ENCODE results near the gene CFAP119. TPM values are rescaled to one million over a fixed set of nuclear protein-coding genes. Genes with fewer than 3 reads are reported as not detected.

Gene CFAP119
- total RNA-seq, 1 experiment from 2014 or later, result 13.8 TPM

DNA sequence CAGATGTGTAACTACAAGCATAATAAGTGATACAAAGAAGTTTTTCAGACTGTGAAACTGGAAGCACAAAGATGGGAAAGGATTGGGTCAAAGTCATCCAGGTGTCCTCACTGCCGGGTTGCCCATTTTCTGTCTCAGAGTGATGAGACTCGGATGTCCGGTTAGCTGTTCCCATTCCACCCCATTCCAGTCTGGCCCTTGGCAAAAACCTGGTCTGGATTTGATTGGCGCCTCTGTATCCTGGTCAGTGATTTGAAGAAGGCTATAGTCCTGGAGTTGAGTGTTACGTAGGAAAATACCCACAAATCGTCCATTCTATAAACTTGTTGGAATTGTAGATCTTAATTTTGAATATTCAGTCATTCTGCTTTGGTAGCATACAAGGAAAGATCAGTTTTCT lies 33.5 kb downstream of the CFAP119 start:
- no peaks in the 10 kb centered on the region for H3K4me1 Mint-ChIP-seq (ENCODE audit: low read depth, unreplicated experiment)
- peaks cover 76% of the 10 kb centered on the region for H3K36me3 Mint-ChIP-seq (ENCODE audit: insufficient read depth, unreplicated experiment)
- H3K4me3 Mint-ChIP-seq (ENCODE audit: low read depth, unreplicated experiment), result no peak overlapping the region
- CTCF ChIA-PET, result no interaction called here
- H3K27ac Mint-ChIP-seq (ENCODE audit: unreplicated experiment), result no peak overlapping the region
- intact Hi-C loops (cut with micrococcal nuclease; ENCODE audit: unreplicated experiment), result no loop called here
- TF ChIP-seq, protein P1, sequence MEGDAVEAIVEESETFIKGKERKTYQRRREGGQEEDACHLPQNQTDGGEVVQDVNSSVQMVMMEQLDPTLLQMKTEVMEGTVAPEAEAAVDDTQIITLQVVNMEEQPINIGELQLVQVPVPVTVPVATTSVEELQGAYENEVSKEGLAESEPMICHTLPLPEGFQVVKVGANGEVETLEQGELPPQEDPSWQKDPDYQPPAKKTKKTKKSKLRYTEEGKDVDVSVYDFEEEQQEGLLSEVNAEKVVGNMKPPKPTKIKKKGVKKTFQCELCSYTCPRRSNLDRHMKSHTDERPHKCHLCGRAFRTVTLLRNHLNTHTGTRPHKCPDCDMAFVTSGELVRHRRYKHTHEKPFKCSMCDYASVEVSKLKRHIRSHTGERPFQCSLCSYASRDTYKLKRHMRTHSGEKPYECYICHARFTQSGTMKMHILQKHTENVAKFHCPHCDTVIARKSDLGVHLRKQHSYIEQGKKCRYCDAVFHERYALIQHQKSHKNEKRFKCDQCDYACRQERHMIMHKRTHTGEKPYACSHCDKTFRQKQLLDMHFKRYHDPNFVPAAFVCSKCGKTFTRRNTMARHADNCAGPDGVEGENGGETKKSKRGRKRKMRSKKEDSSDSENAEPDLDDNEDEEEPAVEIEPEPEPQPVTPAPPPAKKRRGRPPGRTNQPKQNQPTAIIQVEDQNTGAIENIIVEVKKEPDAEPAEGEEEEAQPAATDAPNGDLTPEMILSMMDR (IDR thresholded peaks at IDR 0.05; ENCODE audit: unreplicated experiment), result no peak
- no TSS peak for BruUV-seq (replicated peaks)
- DNase-seq, result no peak
- no peaks in the 10 kb centered on the region for H3K9me3 Mint-ChIP-seq (ENCODE audit: low read depth, unreplicated experiment)
- H3K27me3 Mint-ChIP-seq (ENCODE audit: unreplicated experiment), result no peaks in the 10 kb centered on the region

- no peaks in the 10 kb centered on the region for H3K4me1 Mint-ChIP-seq (ENCODE audit: low read depth, unreplicated experiment)
- TF ChIP-seq, protein P1 (IDR thresholded peaks at IDR 0.05; ENCODE audit: unreplicated experiment), result no peak
- H3K36me3 Mint-ChIP-seq (ENCODE audit: insufficient read depth, unreplicated experiment), result peaks cover 77% of the 10 kb centered on the region
- no peak overlapping the region for H3K4me3 Mint-ChIP-seq (ENCODE audit: low read depth, unreplicated experiment)
- no peak overlapping the region for H3K27ac Mint-ChIP-seq (ENCODE audit: unreplicated experiment)
- DNase-seq, result no peak
- H3K27me3 Mint-ChIP-seq (ENCODE audit: unreplicated experiment), result no peaks in the 10 kb centered on the region
- intact Hi-C loops (cut with micrococcal nuclease; ENCODE audit: unreplicated experiment), result no loop called here
- CTCF ChIA-PET, result interaction anchor here (0.7 to 1.4 kb wide), 2 partner anchors 15 to 306 kb away, joined by 3 to 4 read pairs; a partner anchor contains a TSS
- H3K9me3 Mint-ChIP-seq (ENCODE audit: low read depth, unreplicated experiment), result no peaks in the 10 kb centered on the region
- BruUV-seq (replicated peaks), result no TSS peak
These were observed 36.5 kb downstream of the CFAP119 start for GRCh38 chr16:30725418-30725792.

DNA sequence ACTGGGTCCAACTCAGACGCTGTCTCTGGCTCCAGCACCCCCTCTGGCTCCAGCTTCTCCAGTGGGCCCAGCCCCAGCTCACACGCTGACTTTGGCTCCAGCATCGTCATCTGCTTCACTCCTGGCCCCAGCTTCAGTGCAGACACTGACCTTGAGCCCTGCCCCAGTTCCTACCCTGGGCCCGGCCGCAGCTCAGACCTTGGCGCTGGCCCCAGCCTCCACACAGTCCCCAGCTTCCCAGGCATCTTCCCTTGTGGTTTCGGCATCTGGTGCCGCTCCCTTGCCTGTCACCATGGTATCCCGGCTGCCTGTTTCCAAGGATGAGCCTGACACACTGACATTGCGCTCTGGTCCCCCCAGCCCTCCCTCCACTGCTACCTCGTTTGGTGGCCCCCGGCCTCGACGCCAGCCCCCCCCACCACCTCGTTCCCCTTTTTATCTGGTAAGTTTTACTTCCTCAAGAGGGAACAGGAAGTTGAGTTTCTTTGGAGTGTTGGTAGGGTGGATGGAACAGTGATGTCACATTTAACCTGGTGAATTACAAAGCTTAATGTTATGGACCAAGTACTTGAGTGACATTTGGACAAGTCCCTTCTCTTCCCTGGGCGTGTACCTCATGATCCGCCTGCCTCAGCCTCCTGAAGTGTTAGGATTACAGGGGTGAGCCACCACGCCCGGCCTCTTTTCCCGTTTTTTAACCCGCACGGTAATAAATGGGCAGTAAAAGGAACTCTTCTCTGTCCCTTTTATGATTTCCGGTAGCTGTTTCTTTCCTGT lies 37.0 kb downstream of the CFAP119 start:
- peaks cover 78% of the 10 kb centered on the region for H3K36me3 Mint-ChIP-seq (ENCODE audit: insufficient read depth, unreplicated experiment)

GRCh38 chr16:30723725-30724355 lies 38.0 kb downstream of the CFAP119 start:
- TF ChIP-seq, protein P1 (IDR thresholded peaks at IDR 0.05; ENCODE audit: unreplicated experiment), result no peak
- TSS peak; percentile 32 for BruUV-seq (replicated peaks)

More for the DNA sequence above, 37.0 kb downstream of the CFAP119 start:
- Mint-ChIP-seq H3K27ac (ENCODE audit: unreplicated experiment) (no peak overlapping the region), H3K4me3 (ENCODE audit: low read depth, unreplicated experiment) (no peak overlapping the region), H3K27me3 (ENCODE audit: unreplicated experiment) (no peaks in the 10 kb centered on the region), H3K4me1 (ENCODE audit: low read depth, unreplicated experiment) (no peaks in the 10 kb centered on the region), H3K9me3 (ENCODE audit: low read depth, unreplicated experiment) (no peaks in the 10 kb centered on the region)
- TF ChIP-seq, protein P1 (IDR thresholded peaks at IDR 0.05; ENCODE audit: unreplicated experiment), result no peak
- intact Hi-C loops (cut with micrococcal nuclease; ENCODE audit: unreplicated experiment), result no loop called here
- no TSS peak for BruUV-seq (replicated peaks)
- CTCF ChIA-PET, result interaction anchor here (0.7 to 1.4 kb wide), 3 partner anchors 16 to 307 kb away, joined by 3 to 4 read pairs (median 3); a partner anchor contains a TSS
- no peak for DNase-seq

More at GRCh38 chr16:30723725-30724355, 38.0 kb downstream of the CFAP119 start:
- intact Hi-C loops (cut with micrococcal nuclease; ENCODE audit: unreplicated experiment), result no loop called here
- CTCF ChIA-PET, result interaction anchor here (1.3 to 1.4 kb wide), 2 partner anchors 17 to 24 kb away, joined by 3 to 4 read pairs; a partner anchor contains a TSS
- Mint-ChIP-seq H3K4me3 (ENCODE audit: low read depth, unreplicated experiment) (no peak overlapping the region), H3K27me3 (ENCODE audit: unreplicated experiment) (no peaks in the 10 kb centered on the region), H3K27ac (ENCODE audit: unreplicated experiment) (peak overlapping the region; percentile 7), H3K9me3 (ENCODE audit: low read depth, unreplicated experiment) (no peaks in the 10 kb centered on the region), H3K4me1 (ENCODE audit: low read depth, unreplicated experiment) (no peaks in the 10 kb centered on the region), H3K36me3 (ENCODE audit: insufficient read depth, unreplicated experiment) (peaks cover 70% of the 10 kb centered on the region)
- no peak for DNase-seq
